HEK293 (cell line): ENCODE results near the gene FOXK2.

ENCODE experiments used
- CTCF ChIP-seq: fragments of 450-650 bp; formaldehyde crosslinking; IDR thresholded peaks from 2 replicates; pipeline ENCODE4 v1.5.1; 2016; ENCODE audit warnings: missing biosample characterization, missing genetic modification characterization
- PRDM1 ChIP-seq: fragments of 450-650 bp; formaldehyde crosslinking; IDR thresholded peaks from 2 replicates; pipeline ENCODE4; 2016; ENCODE audit warnings: missing biosample characterization, missing genetic modification characterization
- PRDM4 ChIP-seq: fragments of 450-650 bp; formaldehyde crosslinking; IDR thresholded peaks from 2 replicates; pipeline ENCODE4 v1.5.1; 2017; ENCODE audit warnings: missing biosample characterization, missing genetic modification characterization
- REST ChIP-seq: fragments of 450-650 bp; formaldehyde crosslinking; IDR thresholded peaks from 2 replicates; pipeline ENCODE4 v1.5.1; 2016; ENCODE audit warnings: missing biosample characterization, missing genetic modification characterization
- YY1 ChIP-seq: fragments of 450-650 bp; formaldehyde crosslinking; IDR thresholded peaks from 2 replicates; pipeline ENCODE4 v1.5.1; 2018; ENCODE audit warnings: missing biosample characterization, missing genetic modification characterization
- ZBTB49 ChIP-seq: fragments of 450-650 bp; formaldehyde crosslinking; IDR thresholded peaks from 2 replicates; pipeline ENCODE4 v1.5.1; 2016; ENCODE audit warnings: missing biosample characterization, missing genetic modification characterization, low read depth
- ZSCAN18 ChIP-seq: fragments of 450-650 bp; formaldehyde crosslinking; IDR thresholded peaks from 2 replicates; pipeline ENCODE4 v1.5.1; 2016; ENCODE audit warnings: missing biosample characterization, missing genetic modification characterization

- no peak for TF ChIP-seq CTCF (tag by site-specific recombination)
- no peak for TF ChIP-seq PRDM1
- TF ChIP-seq REST (tag by site-specific recombination): no peak
- no peak for TF ChIP-seq ZSCAN18
- no peak for TF ChIP-seq PRDM4 (tag by site-specific recombination)
- no peak for TF ChIP-seq ZBTB49 (tag by site-specific recombination)
- TF ChIP-seq YY1 (tag by site-specific recombination): no peak
Measured at GRCh38 chr17:82542439-82542838, 22.9 kb downstream of the FOXK2 start.
